Amniotic epithelial cell (primary cell): Measurements from ENCODE around the gene NT5DC4.

Experiments
- DNase-seq: peaks from one replicate; pipeline ENCODE4 v3.0.0-alpha.2; 2010; ENCODE audit warnings: low read depth

Gene NT5DC4

GRCh38 chr2:112720785-112721184, at the start of gene NT5DC4:
Gene NT5DC4 (plus strand): TSS chr2:112721020. CDS start chr2:112721080, 60 bp downstream.
- DNase-seq: no peak

- DNase-seq: no peak
Observed at GRCh38 chr2:112671801-112672200, 49.0 kb upstream of the NT5DC4 start.

GRCh38 chr2:112673008-112673407, 47.8 kb upstream of the NT5DC4 start:
- DNase-seq: no peak

GRCh38 chr2:112674229-112674628, 46.6 kb upstream of the NT5DC4 start:
- no peak for DNase-seq

GRCh38 chr2:112679484-112679883, 41.3 kb upstream of the NT5DC4 start:
- no peak for DNase-seq

GRCh38 chr2:112680666-112681101, 40.1 kb upstream of the NT5DC4 start:
- DNase-seq: no peak

- no peak for DNase-seq
Observed at GRCh38 chr2:112682101-112682500, 38.7 kb upstream of the NT5DC4 start.

- no peak for DNase-seq
Observed at GRCh38 chr2:112683550-112684414, 37.0 kb upstream of the NT5DC4 start.

GRCh38 chr2:112684415-112684775, 36.4 kb upstream of the NT5DC4 start:
- DNase-seq: no peak

GRCh38 chr2:112685271-112685884, 35.4 kb upstream of the NT5DC4 start:
- DNase-seq: no peak

GRCh38 chr2:112686348-112687217, 34.2 kb upstream of the NT5DC4 start:
- DNase-seq: no peak

- no peak for DNase-seq
Observed at GRCh38 chr2:112687522-112687921, 33.3 kb upstream of the NT5DC4 start.

- peak; percentile 43 for DNase-seq
Observed at GRCh38 chr2:112688086-112688880, 32.5 kb upstream of the NT5DC4 start.

GRCh38 chr2:112690853-112691401, 29.9 kb upstream of the NT5DC4 start:
- peak; percentile 69 for DNase-seq

- peak; percentile 49 for DNase-seq
Observed at GRCh38 chr2:112691881-112692281, 28.9 kb upstream of the NT5DC4 start.

GRCh38 chr2:112692495-112692911, 28.3 kb upstream of the NT5DC4 start:
- peak; percentile 98 for DNase-seq

GRCh38 chr2:112692918-112693317, 27.9 kb upstream of the NT5DC4 start:
- DNase-seq: peak; percentile 21

- DNase-seq: no peak
Observed at GRCh38 chr2:112693596-112693995, 27.2 kb upstream of the NT5DC4 start.

- DNase-seq: no peak
Observed at GRCh38 chr2:112694182-112694581, 26.6 kb upstream of the NT5DC4 start.

GRCh38 chr2:112698834-112699515, 21.8 kb upstream of the NT5DC4 start:
- DNase-seq: no peak
